CD4-positive, alpha-beta T cell (primary cell): ENCODE data around the gene MSX2. TPM values are rescaled to one million over a fixed set of nuclear protein-coding genes. Genes with fewer than 3 reads are reported as not detected.

ENCODE experiments used
- ATAC-seq: fragments of 200-7000 bp; cut with Tn5 transposase; one replicate; pipeline ENCODE4 v1.10.0; 2022; ENCODE audit warnings: mild to moderate bottlenecking; ENCODE audit not compliant: poor library complexity
- CTCF ChIA-PET: fragments of 350-600 bp; sonication (Branson Sonifier 250); formaldehyde crosslinking; loops from one replicate; lab custom pipeline; 2021; ENCODE audit warnings: antibody characterized with exemption, inconsistent platforms; lab: Charles Lee
- POLR2A ChIA-PET: fragments of 350-600 bp; sonication (Branson Sonifier 250); formaldehyde crosslinking; loops from one replicate; lab custom pipeline; 2021; ENCODE audit warnings: antibody characterized with exemption, inconsistent platforms; lab: Charles Lee
- DNase-seq, 14 experiments: peaks; one replicate each; pipeline ENCODE4 v3.0.0-alpha.2; 2013 to 2020; ENCODE audit warnings: mixed read lengths in 2 of 14
- H3K27ac ChIP-seq, 2 donors: one replicate each; pipeline versions ENCODE4 v1.5.1 to v1.7.0; 2013; ENCODE audit warnings: low read length in 2 of 2, low read depth in 1 of 2, mild to moderate bottlenecking in 1 of 2
- H3K27me3 ChIP-seq, 2 experiments: 1 replicate in 1 of 2; 2 replicates in 1 of 2; pipeline versions ENCODE4 v1.6.1 to v1.7.0; 2013; ENCODE audit warnings: low read length in 2 of 2, control low read depth in 1 of 2, mild to moderate bottlenecking in 1 of 2, moderate library complexity in 1 of 2; ENCODE audit not compliant: insufficient read depth in 2 of 2, control insufficient read depth in 1 of 2
- H3K36me3 ChIP-seq: one replicate; pipeline ENCODE4 v1.6.1; 2013; ENCODE audit warnings: low read length, control low read depth; ENCODE audit not compliant: insufficient read depth
- H3K4me1 ChIP-seq: one replicate; pipeline ENCODE4 v1.6.1; 2013; ENCODE audit warnings: low read length, control low read depth; ENCODE audit not compliant: insufficient read depth
- H3K4me3 ChIP-seq: one replicate; pipeline ENCODE4 v1.5.1; 2013; ENCODE audit warnings: mild to moderate bottlenecking, low read length, moderate library complexity
- H3K9me3 ChIP-seq, 2 experiments: 1 replicate in 1 of 2; 2 replicates in 1 of 2; pipeline versions ENCODE4 v1.6.1 to v1.7.0; 2013; ENCODE audit warnings: low read length in 2 of 2, mild to moderate bottlenecking in 2 of 2, control low read depth in 1 of 2, moderate library complexity in 1 of 2; ENCODE audit not compliant: control insufficient read depth in 1 of 2, insufficient read depth in 1 of 2
- H3K27ac Mint-ChIP-seq: one replicate; pipeline ENCODE4 v1.8.0; 2020; ENCODE audit warnings: mixed read lengths
- H3K27me3 Mint-ChIP-seq: one replicate; pipeline ENCODE4 v1.8.0; 2021; ENCODE audit warnings: mixed read lengths
- H3K36me3 Mint-ChIP-seq: one replicate; pipeline ENCODE4 v1.8.0; 2021; ENCODE audit warnings: low read depth, mixed read lengths
- H3K4me1 Mint-ChIP-seq: one replicate; pipeline ENCODE4 v1.8.0; 2021; ENCODE audit warnings: low read depth, mixed read lengths
- H3K4me3 Mint-ChIP-seq: one replicate; pipeline ENCODE4 v1.8.0; 2020; ENCODE audit warnings: mild to moderate bottlenecking, mixed read lengths
- H3K9me3 Mint-ChIP-seq: one replicate; pipeline ENCODE4 v1.8.0; 2020; ENCODE audit warnings: mixed read lengths
- CTCF ChIP-seq: fragments of 200-600 bp; IDR thresholded peaks from one replicate; pipeline ENCODE4 v1.8.0; 2022; ENCODE audit warnings: antibody characterized with exemption, mild to moderate bottlenecking
- intact Hi-C, 2 experiments: fragments of 100-400 bp; cut with DNase I in 1 of 2; cut with micrococcal nuclease in 1 of 2; formaldehyde crosslinking; loops; one replicate each; pipeline versions ENCODE4 v1.15.1 to v1.9.0; 2023 to 2025; cut with DNase I, micrococcal nuclease
- total RNA-seq, 174 experiments: library from RNA in 2 of 174; stranded (reverse) in 2 of 174; gene quantifications; one replicate each; pipeline ENCODE4 v1.2.3 and lab custom pipeline; 2021 to 2026

MSX2 gene
- total RNA-seq, 2 experiments from 2014 or later: 0.30 to 0.31 TPM

- Histone ChIP-seq H3K9me3 (peaks cover 0 to 20% of the 10 kb centered on the region in 2 experiments), H3K36me3 (no peaks in the 10 kb centered on the region), H3K27me3 (no peaks in the 10 kb centered on the region), H3K27ac (no peak overlapping the region), H3K4me1 (no peaks in the 10 kb centered on the region), H3K4me3 (no peak overlapping the region)
- DNase-seq (no peak), ATAC-seq (no peak)
- ChIA-PET POLR2A (no interaction called here), CTCF (no interaction called here)
- Mint-ChIP-seq H3K27me3 (peaks cover 4% of the 10 kb centered on the region), H3K4me1 (no peaks in the 10 kb centered on the region), H3K27ac (no peak overlapping the region), H3K4me3 (no peak overlapping the region), H3K9me3 (no peaks in the 10 kb centered on the region), H3K36me3 (no peaks in the 10 kb centered on the region)
- no peak for TF ChIP-seq CTCF
- intact Hi-C loops: no loop called here
These were observed 39.9 kb downstream of the MSX2 start for GRCh38 chr5:174764309-174764708.

DNA sequence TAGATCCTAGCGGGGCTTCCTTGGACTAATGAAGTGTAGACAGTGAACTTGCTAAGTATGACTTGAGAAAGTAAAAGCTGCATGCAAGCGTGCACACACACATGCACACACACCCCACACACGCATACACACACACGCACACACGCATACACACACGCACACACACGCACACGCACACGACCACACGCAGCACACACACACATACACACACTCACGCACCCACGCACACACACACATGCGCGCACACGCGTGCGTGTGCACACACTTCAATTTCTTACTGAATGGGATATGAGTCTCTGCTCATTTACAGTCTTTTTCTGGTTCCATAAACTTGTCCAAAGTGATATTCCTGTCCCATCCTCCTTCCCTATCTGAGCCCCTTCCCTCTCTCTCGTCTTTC is 41.2 kb downstream of the MSX2 start:
- Histone ChIP-seq H3K4me1 (no peaks in the 10 kb centered on the region), H3K27me3 (no peaks in the 10 kb centered on the region), H3K27ac (no peak overlapping the region), H3K36me3 (no peaks in the 10 kb centered on the region), H3K4me3 (no peak overlapping the region), H3K9me3 (peaks cover 0 to 18% of the 10 kb centered on the region in 2 experiments)
- Mint-ChIP-seq H3K27ac (no peak overlapping the region), H3K4me3 (no peak overlapping the region), H3K27me3 (peaks cover 5% of the 10 kb centered on the region), H3K36me3 (no peaks in the 10 kb centered on the region), H3K9me3 (no peaks in the 10 kb centered on the region), H3K4me1 (no peaks in the 10 kb centered on the region)
- ChIA-PET POLR2A (no interaction called here), CTCF (no interaction called here)
- no peak for DNase-seq
- intact Hi-C loops: no loop called here
- no peak for ATAC-seq
- no peak for TF ChIP-seq CTCF

- no peak for DNase-seq
- Histone ChIP-seq H3K4me3 (no peak overlapping the region), H3K9me3 (peaks cover 0 to 17% of the 10 kb centered on the region in 2 experiments), H3K4me1 (no peaks in the 10 kb centered on the region), H3K36me3 (no peaks in the 10 kb centered on the region), H3K27me3 (no peaks in the 10 kb centered on the region), H3K27ac (no peak overlapping the region)
- Mint-ChIP-seq H3K9me3 (peaks cover 2% of the 10 kb centered on the region), H3K27me3 (peaks cover 19% of the 10 kb centered on the region), H3K4me1 (no peaks in the 10 kb centered on the region), H3K4me3 (no peak overlapping the region), H3K27ac (no peak overlapping the region), H3K36me3 (no peaks in the 10 kb centered on the region)
- POLR2A ChIA-PET: no interaction called here
- no peak for TF ChIP-seq CTCF
- CTCF ChIA-PET: no interaction called here
- ATAC-seq: no peak
- intact Hi-C loops: no loop called here
These were observed 43.3 kb downstream of the MSX2 start for GRCh38 chr5:174767670-174768069.
